SU-DHL-6 (cell line): Measurements from ENCODE around the gene SEZ6L.

ENCODE experiments used
- H2AFZ ChIP-seq: fragments of 200-600 bp; sonication (generic); 2 replicates; pipeline ENCODE4 v1.6.1; 2014; ENCODE audit warnings: low read depth, mild to moderate bottlenecking, moderate library complexity, mixed read lengths, antibody characterized with exemption, low read length; ENCODE audit not compliant: severe bottlenecking
- H3F3A ChIP-seq: fragments of 200-600 bp; shearing (Covaris generic); 2 replicates; pipeline ENCODE4 v1.6.0; 2016; ENCODE audit warnings: antibody characterized with exemption, mild to moderate bottlenecking; ENCODE audit not compliant: insufficient read depth
- H3K27ac ChIP-seq: fragments of 200-600 bp; sonication (generic); 2 replicates; pipeline ENCODE4 v1.5.1; 2016; ENCODE audit warnings: low read depth, mild to moderate bottlenecking, low read length, moderate library complexity, mixed read lengths
- H3K27me3 ChIP-seq: fragments of 200-600 bp; sonication (generic), shearing (Covaris generic); 2 replicates; pipeline ENCODE4 v1.6.0; 2014; ENCODE audit warnings: mild to moderate bottlenecking, low read length
- H3K36me3 ChIP-seq: fragments of 200-600 bp; sonication (generic); 2 replicates; pipeline ENCODE4 v1.6.1; 2014; ENCODE audit warnings: mild to moderate bottlenecking, low read length, mixed read lengths
- H3K4me2 ChIP-seq: fragments of 300-600, 200-600 bp; shearing (Covaris generic), sonication (generic); 2 replicates; pipeline ENCODE4 v1.6.0; 2014; ENCODE audit warnings: low read length, low read depth, mild to moderate bottlenecking; ENCODE audit not compliant: poor library complexity, severe bottlenecking
- H3K4me3 ChIP-seq: fragments of 200-600 bp; sonication (generic); 2 replicates; pipeline ENCODE4 v1.5.1; 2014; ENCODE audit warnings: antibody characterized with exemption, low read length, mild to moderate bottlenecking, mixed read lengths; ENCODE audit not compliant: insufficient read depth, poor library complexity, severe bottlenecking
- H3K79me2 ChIP-seq: fragments of 200-600 bp; sonication (generic); 2 replicates; pipeline ENCODE4 v1.6.1; 2014; ENCODE audit warnings: mild to moderate bottlenecking, low read length, moderate library complexity; ENCODE audit not compliant: insufficient read depth
- H3K9ac ChIP-seq: fragments of 200-600 bp; sonication (generic); 2 replicates; pipeline ENCODE4 v1.7.0; 2014; ENCODE audit warnings: mild to moderate bottlenecking, low read length
- H3K9me2 ChIP-seq: fragments of 200-600 bp; sonication (generic); replicated peaks from 2 replicates; pipeline ENCODE4 v1.6.1; 2014; ENCODE audit warnings: low read length; ENCODE audit not compliant: insufficient read depth
- H3K9me3 ChIP-seq: fragments of 200-600 bp; sonication (generic); 2 replicates; pipeline ENCODE4 v1.6.1; 2014; ENCODE audit warnings: low read length, mixed read lengths; ENCODE audit not compliant: insufficient read depth
- H4K20me1 ChIP-seq: fragments of 200-600 bp; sonication (generic); 2 replicates; pipeline ENCODE4 v1.6.1; 2014; ENCODE audit warnings: low read depth, mild to moderate bottlenecking, antibody characterized with exemption, low read length, moderate library complexity, mixed read lengths
- CTCF ChIP-seq: fragments of 200-600 bp; sonication (generic); IDR thresholded peaks from one replicate; pipeline ENCODE4 v1.5.1; 2017; ENCODE audit warnings: antibody characterized with exemption, mild to moderate bottlenecking, low read length, moderate library complexity; ENCODE audit not compliant: insufficient read depth, poor library complexity, severe bottlenecking
- EZH2phosphoT487 ChIP-seq: fragments of 200-600 bp; sonication (generic), shearing (Covaris generic); conservative IDR thresholded peaks from 2 replicates; pipeline ENCODE4 v1.6.1; 2018; ENCODE audit warnings: mild to moderate bottlenecking, antibody characterized with exemption, low read length, moderate library complexity, mixed read lengths

Gene SEZ6L

GRCh38 chr22:26372890-26373289 lies 203.6 kb downstream of the SEZ6L start:
- Histone ChIP-seq H3K9me3 (no peaks in the 10 kb centered on the region), H4K20me1 (no peaks in the 10 kb centered on the region), H3K9ac (no peak overlapping the region), H3K27me3 (no peaks in the 10 kb centered on the region), H3K4me3 (no peak overlapping the region), H3K4me2 (no peak overlapping the region), H3K79me2 (no peaks in the 10 kb centered on the region), H3K36me3 (no peaks in the 10 kb centered on the region), H3K27ac (no peak overlapping the region), H3F3A (no peaks in the 10 kb centered on the region), H2AFZ (no peak overlapping the region), H3K9me2 (no peaks in the 10 kb centered on the region)
- no peak for TF ChIP-seq CTCF
- TF ChIP-seq EZH2phosphoT487: no peak

- no peak overlapping the region for H2AFZ ChIP-seq
- no peak overlapping the region for H3K4me2 ChIP-seq
- TF ChIP-seq EZH2phosphoT487 (no peak), CTCF (no peak)
- no peak overlapping the region for H3K27ac ChIP-seq
- no peaks in the 10 kb centered on the region for H3K9me3 ChIP-seq
- H3K4me3 ChIP-seq: no peak overlapping the region
- no peaks in the 10 kb centered on the region for H3K27me3 ChIP-seq
- H3K9ac ChIP-seq: no peak overlapping the region
- H3F3A ChIP-seq: no peaks in the 10 kb centered on the region
- H4K20me1 ChIP-seq: no peaks in the 10 kb centered on the region
- H3K36me3 ChIP-seq: no peaks in the 10 kb centered on the region
- H3K79me2 ChIP-seq: no peaks in the 10 kb centered on the region
- no peaks in the 10 kb centered on the region for H3K9me2 ChIP-seq
Measured at GRCh38 chr22:26374391-26375026, 205.2 kb downstream of the SEZ6L start.

- H3K36me3 ChIP-seq: no peaks in the 10 kb centered on the region
- no peak overlapping the region for H3K4me2 ChIP-seq
- H3K9me3 ChIP-seq: no peaks in the 10 kb centered on the region
- H3K79me2 ChIP-seq: no peaks in the 10 kb centered on the region
- H3K9me2 ChIP-seq: no peaks in the 10 kb centered on the region
- no peaks in the 10 kb centered on the region for H4K20me1 ChIP-seq
- no peaks in the 10 kb centered on the region for H3F3A ChIP-seq
- H3K27me3 ChIP-seq: no peaks in the 10 kb centered on the region
- no peak overlapping the region for H3K27ac ChIP-seq
- no peak for TF ChIP-seq EZH2phosphoT487
- TF ChIP-seq CTCF: no peak
- no peak overlapping the region for H2AFZ ChIP-seq
- no peak overlapping the region for H3K9ac ChIP-seq
- H3K4me3 ChIP-seq: no peak overlapping the region
Measured at GRCh38 chr22:26377170-26377830, 208.0 kb downstream of the SEZ6L start.
